Putamen (tissue), 1 donor: ENCODE data around the gene HEBP1.

ENCODE experiments used
- DNase-seq: peaks from one replicate; pipeline ENCODE4 v3.0.0-alpha.2; 2016; ENCODE audit warnings: low spot score

HEBP1 gene

DNA sequence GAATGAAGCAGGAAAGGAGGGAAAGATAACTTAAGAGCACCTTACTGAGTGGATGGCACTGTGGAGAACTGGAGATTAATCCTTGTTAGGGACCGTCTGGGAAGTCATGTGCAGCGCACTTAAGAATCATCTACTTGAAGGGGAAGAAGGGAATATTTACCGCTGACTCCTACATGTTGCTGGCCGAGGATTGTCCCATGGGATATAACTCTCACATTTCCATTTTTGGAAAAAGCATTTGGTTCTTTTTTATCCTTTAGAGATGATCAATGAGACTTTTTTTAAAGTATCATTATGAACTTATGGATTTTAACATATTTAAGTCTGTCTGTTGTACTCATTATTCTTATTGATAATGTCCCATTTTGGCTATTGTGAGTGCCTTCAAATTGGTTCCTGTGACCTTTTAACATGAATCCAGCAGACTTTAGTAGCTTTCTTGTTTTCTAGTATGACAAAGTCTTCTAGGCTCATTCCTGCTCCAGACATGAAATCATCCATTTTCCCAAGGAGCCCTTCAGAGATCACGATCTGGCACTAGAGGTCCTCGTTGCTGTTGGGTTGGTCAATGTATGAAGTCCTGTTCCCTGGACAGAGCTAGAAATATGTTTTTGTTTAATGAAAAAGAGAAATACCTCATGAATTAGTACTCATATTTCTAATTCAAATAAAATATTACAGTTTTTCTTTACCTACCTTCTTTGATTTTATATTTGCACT, 23.9 kb upstream of the HEBP1 start:
- no peak for DNase-seq

DNA sequence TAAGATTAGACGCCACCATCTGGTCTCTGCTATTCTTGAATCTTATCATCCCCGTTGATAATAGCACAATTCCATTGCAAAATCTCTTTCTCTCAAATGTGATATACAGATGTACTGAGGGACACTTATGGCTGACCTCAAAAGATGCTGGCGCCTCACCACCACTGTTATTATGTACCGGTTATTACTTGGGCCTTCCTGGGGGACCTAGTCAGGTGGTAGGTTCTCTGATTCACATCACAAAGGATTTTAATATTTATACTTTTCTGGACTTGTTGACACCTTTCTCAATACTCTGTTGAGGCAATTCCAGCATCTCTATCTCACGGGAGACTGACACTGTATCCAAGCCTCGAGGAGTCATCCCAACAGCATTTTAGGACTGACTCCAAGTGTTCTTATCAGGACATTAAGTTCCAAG, 22.8 kb upstream of the HEBP1 start:
- DNase-seq, result no peak

- DNase-seq, result no peak
These were observed 11.0 kb upstream of the HEBP1 start for GRCh38 chr12:13011098-13011497.

GRCh38 chr12:13008741-13009380, 8.8 kb upstream of the HEBP1 start:
- no peak for DNase-seq

- peak; percentile 65 for DNase-seq
These were observed 7.6 kb upstream of the HEBP1 start for GRCh38 chr12:13007496-13008233.

DNA sequence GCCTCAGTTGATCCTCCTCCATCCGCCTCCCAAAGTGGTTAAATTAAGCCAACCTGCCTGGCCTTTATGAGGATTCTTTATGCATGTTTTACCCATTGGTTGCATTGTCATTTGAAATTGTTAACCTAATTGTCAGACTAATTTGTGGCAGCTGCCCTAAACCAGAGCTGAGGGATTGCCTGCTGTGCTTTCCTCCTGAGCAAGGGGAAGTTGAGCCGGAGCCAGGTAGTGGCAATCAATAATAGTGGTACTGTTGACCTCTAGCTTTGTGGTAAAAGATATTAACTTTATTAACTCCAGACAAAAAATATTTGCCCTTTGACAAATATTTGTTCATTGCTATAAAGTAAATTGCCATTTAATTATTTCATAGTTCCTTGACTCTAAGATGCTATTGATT, 5.6 kb upstream of the HEBP1 start:
- DNase-seq, result no peak

DNA sequence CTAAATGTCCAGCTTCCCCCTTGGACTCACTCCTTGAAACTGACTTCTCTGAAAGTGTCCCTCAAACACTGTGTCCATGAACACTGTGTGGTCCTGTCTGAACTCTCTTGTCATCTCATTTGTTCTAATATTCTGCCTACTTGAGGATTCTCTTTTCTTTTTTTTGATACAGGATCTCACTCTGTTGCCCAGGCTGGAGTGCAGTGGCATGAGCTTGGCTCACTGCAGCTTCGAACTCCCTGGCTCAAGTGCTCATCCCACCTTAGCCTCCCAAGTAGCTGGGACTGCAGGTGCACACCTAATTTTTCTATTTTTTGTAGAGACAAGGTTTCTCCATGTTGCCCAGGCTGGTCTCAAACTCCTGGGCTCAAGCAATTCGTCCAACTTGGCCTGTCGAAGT, 4.9 kb upstream of the HEBP1 start:
- DNase-seq, result no peak

DNA sequence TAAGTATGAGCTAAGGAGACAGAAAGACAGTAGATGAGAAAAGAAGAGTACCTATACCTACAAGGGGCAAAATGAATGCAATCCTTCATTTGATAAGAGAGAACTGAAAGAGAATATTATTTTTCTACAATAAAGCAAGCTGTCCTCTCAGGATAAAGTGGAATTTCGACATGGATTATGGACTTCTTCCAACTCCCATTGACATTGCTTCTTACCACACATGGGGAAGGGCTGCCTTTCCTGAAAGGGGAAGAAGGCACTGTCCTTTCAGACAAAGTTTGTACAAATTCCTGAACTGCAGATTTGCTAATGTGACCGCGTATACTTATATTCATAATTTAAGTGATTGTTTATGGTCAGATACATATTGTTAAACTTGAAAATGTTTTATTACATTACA, 4.3 kb upstream of the HEBP1 start:
- DNase-seq, result no peak

DNA sequence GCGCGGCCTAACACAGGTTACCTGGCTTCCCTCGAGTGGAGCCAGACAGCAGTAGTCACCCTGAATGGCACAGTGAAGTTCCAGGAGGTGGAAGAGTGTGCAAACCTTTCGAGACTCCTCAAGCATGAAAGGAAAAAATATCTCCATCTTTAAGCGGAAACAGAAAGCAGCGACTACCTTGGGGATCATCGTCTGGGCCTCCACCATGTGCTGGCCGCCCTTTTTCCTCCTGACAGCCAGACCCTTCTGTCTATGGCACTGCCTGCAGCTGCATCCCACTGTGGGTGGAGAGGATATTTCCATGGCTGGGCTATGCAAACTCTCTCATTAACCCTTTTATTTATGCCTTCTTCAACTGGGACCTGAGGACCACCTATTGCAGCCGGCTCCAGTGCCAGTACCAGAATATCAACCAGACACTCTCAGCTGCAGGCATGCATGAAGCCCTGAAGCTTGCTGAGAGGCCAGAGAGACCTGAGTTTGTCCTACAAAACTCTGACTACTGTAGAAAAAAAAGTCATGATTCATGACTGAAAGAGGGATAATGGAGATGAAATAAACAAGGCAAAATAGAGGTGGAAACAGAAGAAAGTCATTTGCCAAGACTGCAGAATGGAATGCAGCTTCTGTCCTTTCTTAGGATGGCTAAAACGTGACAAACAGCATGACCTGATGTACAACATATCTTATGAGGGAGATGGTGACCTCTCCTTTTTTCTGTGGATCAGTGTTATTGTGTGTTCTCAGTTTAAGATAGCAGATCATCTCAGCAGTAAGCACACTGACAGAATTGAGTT, 2.4 kb upstream of the HEBP1 start:
- DNase-seq, result no peak

DNA sequence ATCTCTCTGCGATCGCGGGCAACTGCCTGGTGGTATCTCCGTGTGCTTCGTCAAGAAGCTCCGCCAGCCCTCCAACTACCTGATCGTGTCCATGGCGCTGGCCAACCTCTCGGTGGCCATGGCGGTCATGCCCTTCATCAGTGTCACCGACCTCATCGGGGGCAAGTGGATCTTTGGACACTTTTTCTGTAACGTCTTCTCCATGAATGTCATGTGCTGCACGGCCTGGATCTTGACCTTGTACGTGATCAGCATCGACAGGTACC, 1.6 kb upstream of the HEBP1 start:
- DNase-seq, result no peak

DNA sequence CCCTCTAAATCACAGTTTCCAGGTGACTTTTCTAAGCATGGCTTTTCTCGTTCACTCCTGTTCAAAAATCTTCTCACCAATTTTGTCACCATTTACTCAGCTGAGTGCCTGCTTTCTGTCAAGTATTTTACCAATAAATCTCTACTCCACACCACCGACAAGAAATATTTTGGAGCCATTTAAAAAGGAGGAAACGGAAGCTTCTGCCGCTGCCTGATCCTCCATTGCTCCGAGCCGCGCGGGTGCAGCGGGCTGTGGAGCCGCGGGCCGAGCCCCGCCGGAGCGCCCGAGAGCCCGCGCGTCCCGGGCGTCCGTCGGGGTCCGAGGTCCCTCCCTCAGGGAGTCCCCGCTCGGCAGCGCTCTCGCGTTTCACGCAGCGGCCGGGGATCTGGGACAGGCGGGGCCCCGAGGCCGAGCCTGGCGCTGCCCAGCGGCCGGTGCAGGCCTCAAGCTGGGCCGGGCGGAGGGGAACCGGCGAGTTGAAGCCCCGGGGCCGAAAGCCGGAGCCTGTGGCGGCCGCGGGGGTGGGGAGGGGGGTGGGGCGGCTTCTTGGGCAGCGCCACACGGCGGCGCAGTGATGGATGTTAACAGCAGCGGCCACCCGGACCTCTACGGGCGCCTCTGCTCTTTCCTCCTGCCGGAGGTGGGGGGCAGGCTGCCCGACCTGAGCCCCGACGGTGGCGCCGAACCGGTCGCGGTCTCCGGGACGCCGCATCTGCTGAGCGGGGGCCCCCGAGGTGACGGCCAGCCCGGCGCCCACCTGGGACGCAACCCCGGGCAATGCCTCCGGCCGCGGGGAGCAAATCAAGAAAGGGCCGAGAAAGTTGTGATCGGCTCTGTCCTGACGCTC, 1.1 kb upstream of the HEBP1 start:
- DNase-seq, result peak; percentile 61

GRCh38 chr12:13000616-13000924, 505 bp upstream of the HEBP1 start:
- no peak for DNase-seq

DNA sequence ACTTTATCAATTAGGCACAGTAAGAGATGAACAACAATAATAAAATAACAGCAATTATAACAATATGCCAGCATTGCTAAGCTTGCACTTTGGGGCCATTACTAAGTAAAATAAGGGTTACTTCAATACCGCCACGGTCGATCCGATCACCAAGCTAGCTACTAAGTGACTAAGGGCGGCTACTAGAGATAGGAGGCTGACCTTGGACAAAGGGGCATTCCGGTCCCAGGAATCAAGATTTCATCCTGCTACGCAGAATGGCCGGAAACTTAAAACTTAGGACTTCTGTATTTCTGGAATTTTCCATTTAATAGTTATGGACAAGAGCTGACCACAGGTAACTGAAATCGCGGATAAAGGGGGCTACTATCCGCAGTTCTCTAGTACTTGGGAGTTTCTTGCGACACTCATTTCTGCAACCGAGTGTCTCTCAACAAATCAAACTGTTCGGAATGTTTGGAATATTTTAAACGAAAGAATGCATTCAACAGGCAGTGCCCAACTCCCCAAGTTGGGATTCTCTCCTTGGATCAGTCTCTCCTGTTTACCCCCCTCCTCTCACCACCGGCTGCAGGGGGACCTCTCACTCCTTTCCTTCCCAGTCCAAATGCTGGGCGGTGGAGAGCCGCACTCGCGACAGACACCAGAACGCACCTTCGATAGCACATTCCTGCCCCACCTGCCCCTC, 650 bp downstream of the HEBP1 start:
- DNase-seq, result no peak

DNA sequence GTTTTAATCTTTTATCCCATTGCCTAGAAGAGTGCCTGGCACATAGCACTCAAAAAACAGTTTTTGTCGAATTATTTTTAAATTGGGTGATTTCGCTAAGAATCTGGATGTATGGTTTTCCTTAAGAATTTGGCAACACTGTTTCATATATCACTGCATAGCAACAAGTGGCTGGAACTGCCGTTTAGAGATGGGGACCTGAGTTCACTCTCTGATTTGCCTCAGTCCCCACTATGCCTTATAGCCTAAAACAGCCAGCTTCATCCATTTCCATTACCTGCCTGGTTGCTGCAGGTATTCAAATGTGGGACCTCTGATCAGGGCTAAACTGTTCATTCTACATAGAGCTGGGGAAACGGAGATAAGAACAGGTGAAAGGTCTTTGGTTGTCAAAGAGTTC, 1.8 kb downstream of the HEBP1 start:
- DNase-seq, result no peak

- no peak for DNase-seq
These were observed 2.3 kb downstream of the HEBP1 start for GRCh38 chr12:12997734-12998133.

- no peak for DNase-seq
These were observed 2.9 kb downstream of the HEBP1 start for GRCh38 chr12:12997156-12997555.

GRCh38 chr12:12996209-12996608, 3.9 kb downstream of the HEBP1 start:
- no peak for DNase-seq

DNA sequence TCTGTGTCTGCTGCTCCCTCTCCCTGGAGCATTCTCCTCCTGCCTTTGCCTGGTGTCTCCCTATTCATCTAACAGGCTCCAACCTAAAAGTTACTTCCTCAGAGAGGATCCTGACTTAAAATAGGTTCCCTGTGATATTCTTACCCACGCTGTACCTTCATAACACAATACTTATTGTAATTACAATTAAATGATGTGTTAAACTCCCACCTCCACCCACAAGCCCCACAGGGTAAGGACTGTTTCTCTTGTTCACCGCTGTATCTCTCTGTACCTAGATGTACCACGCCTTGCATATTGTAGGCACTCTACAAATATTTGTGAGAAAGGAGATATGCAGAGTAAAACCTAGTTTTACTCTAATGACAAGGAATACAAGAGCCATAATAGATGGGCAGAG, 5.0 kb downstream of the HEBP1 start:
- peak; percentile 74 for DNase-seq

- DNase-seq, result no peak
These were observed 6.7 kb downstream of the HEBP1 start for GRCh38 chr12:12993367-12993766.

DNA sequence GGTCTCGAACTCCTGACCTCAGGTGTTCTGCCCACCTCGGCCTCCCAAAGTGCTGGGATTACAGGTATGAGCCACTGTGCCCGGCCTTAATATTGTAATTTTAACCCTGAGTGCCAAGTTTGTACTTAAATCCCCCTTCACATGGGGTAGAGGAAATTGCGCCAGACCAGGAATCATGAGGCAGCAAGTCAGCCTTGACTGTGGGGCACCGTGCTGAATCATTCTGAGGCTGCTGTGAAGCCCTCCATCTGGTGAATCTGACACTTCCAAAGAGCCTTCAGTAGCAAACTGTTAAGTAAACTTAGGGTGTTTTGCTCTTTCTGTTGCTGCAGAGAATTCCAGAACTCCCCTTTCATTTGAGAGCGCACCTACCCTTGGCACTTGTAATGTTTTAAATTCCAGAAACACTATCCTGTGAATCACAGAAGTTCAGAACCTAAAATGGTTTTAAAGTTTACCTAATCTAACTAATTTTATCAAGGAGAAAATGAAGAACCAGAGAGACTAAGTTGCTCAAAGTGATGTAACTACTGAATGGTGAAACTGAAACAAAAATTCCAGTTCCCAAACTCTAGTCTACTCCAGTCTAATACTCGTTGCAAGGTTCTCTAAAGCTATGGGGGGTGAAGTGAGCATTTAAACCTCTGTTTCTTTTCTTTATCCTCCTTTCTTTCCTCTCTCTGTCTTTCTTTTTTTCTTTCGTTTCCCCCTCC, 7.5 kb downstream of the HEBP1 start:
- DNase-seq, result no peak
